ENCODE measurements around the gene DSC2. TPM values are rescaled to one million over a fixed set of nuclear protein-coding genes. Genes with fewer than 3 reads are reported as not detected.

The DSC2 gene
- total RNA-seq, result not detected in 2 replicates
- polyA plus RNA-seq, result under 0.01 TPM in 1 of 2 replicates, not detected in the other
- polyA plus RNA-seq (2011; cell fraction: cytosol; rRNA removed), result not detected in 2 replicates
- polyA plus RNA-seq (2011; cell fraction: nucleus; rRNA removed), result not detected in 2 replicates
- polyA plus RNA-seq (2012), result not detected in 2 replicates
- 0.04 TPM in 1 of 2 replicates, not detected in the other for polyA minus RNA-seq
- polyA minus RNA-seq (2011; cell fraction: cytosol; rRNA and poly(A)+ RNA removed), result not detected
- not detected in 2 replicates for polyA minus RNA-seq (2011; cell fraction: nucleus; rRNA and poly(A)+ RNA removed)
- percentile 2 among the genes with signal in this experiment for Bru-seq, nascent RNA
- BruChase-seq, experiment 1, labeled RNA remaining after a 6-hour chase, result percentile 14 among the genes with signal in this experiment
- percentile 9 among the genes with signal in this experiment for BruChase-seq, experiment 2, labeled RNA remaining after a 2-hour chase
- long read RNA-seq, result 0 reads

DNA sequence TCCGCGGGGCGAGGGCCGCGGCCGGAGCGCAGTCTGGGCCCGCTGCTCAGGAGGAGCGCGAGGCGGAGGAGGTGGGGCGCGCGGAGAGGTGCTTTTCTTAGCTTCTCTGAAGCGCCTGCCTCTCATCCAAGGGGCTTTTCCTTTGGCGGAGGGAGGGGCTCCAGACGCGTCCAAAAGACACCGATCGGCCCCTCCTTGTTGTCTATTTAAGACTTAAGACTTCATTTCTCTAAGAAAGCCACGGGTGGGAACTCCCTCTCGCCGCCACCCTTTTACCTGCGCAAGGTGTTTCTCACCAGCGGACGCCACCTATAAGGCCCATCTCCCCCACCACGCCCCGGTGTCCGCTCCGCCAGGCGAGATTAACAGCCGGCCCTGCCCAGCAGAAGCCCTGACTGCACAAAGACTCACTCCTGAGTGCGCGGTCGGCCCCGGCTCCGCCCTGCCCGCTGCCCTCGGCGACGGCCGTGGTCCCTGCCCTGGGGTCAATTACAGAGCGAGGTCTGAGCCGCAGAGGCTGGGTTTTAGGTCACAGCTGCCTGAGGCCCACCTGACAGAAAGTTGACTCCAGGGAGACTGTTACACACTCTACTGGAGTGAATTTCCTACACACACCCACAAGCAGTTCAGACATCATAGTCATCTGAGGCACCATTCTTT lies at the start of gene DSC2:
DSC2 (minus strand) TSS at position 397 of the 660 bp plus-strand sequence. CDS start 450 bp downstream, outside the sequence.
- H3K27me3 ChIP-seq (ENCODE audit: control insufficient read depth in 2 of 2, insufficient read depth in 2 of 2, low read length in 2 of 2), result peaks cover 9 to 24% of the 10 kb centered on the region in 2 experiments
- H3K9ac ChIP-seq (replicated peaks; ENCODE audit: extremely low read depth, insufficient read depth, low read length), result no peak within 1 kb of the TSS
- H3K27ac ChIP-seq (ENCODE audit: insufficient read depth, low read depth, low read length), result no peak within 1 kb of the TSS
- H3K36me3 ChIP-seq (ENCODE audit: control insufficient read depth in 2 of 2, extremely low read depth in 1 of 2, insufficient read depth in 2 of 2, low read length in 2 of 2), result no peaks in the 10 kb centered on the region
- ChIA-PET POLR2A (no interaction called here), CTCF (no interaction called here)
- peak within 1 kb of the TSS in 1 of 3 experiments; percentile 16 for H3K4me3 ChIP-seq (replicated peaks in 1 of 3; ENCODE audit: insufficient read depth in 1 of 3, low read depth in 1 of 3, low read length in 3 of 3)
- DNase-seq (ENCODE audit: low read depth, low spot score) (no peak), FAIRE-seq (no peak)
- H2AFZ ChIP-seq (ENCODE audit: low read depth, low read length), result no peak within 1 kb of the TSS
- intact Hi-C loops (cut with micrococcal nuclease) (no loop called here), dilution Hi-C loops (cut with MboI; ENCODE audit: extremely low pct_ligation_motif_present, low sequenced_read_pairs) (no loop called here)
- no peaks in the 10 kb centered on the region for H4K20me1 ChIP-seq (replicated peaks; ENCODE audit: control insufficient read depth, extremely low read depth, insufficient read depth, low read length)
- no peaks in the 10 kb centered on the region for H3K4me1 ChIP-seq (ENCODE audit: control insufficient read depth, extremely low read depth, insufficient read depth, low read length)
- H3K9me1 ChIP-seq (replicated peaks; ENCODE audit: control insufficient read depth, extremely low read depth, insufficient read depth, low read length), result no peaks in the 10 kb centered on the region
- H3K9me3 ChIP-seq (replicated peaks; ENCODE audit: control insufficient read depth, insufficient read depth, low read length), result no peaks in the 10 kb centered on the region
- no peak for TF ChIP-seq EZH2 (IDR thresholded peaks at IDR 0.05; ENCODE audit: borderline replicate concordance, low read depth, low read length, severe bottlenecking)
- TF ChIP-seq POLR2AphosphoS5 (IDR thresholded peaks at IDR 0.05; ENCODE audit: insufficient read depth, low read depth, low read length), result no peak
- TF ChIP-seq FOS (IDR thresholded peaks at IDR 0.05; ENCODE audit: borderline replicate concordance, insufficient read depth, low read length), result no peak
- no peaks in the 10 kb centered on the region for H3K79me2 ChIP-seq (ENCODE audit: control insufficient read depth, insufficient read depth, low read length)
- no peak within 1 kb of the TSS for H3K4me2 ChIP-seq (ENCODE audit: insufficient read depth, low read length)
- no TSS peak for BruUV-seq (replicated peaks)

DNA sequence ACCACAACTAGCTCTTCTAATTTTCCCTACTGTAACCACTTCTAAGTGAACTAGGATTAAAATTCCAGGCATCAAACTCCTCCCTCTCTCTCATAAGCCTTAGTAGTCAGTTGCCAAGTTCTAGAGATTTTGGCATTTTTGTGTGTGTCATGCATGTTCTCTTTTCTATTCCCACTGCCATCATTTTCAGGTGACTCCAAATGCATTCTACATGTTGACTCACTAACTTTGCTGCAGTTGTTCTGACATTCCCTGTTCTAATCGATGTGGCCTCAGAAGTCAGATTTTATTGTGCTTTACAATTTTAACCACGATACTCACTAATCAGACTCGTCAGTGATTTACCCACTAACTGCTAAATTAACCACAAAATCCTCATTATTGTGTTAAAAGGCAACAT lies 47.1 kb upstream of the DSC2 start:
- no peak overlapping the region for H3K9ac ChIP-seq (replicated peaks; ENCODE audit: extremely low read depth, insufficient read depth, low read length)
- no peaks in the 10 kb centered on the region for H3K79me2 ChIP-seq (ENCODE audit: control insufficient read depth, insufficient read depth, low read length)
- no peak overlapping the region for H3K4me3 ChIP-seq (replicated peaks in 1 of 3; ENCODE audit: insufficient read depth in 1 of 3, low read depth in 1 of 3, low read length in 3 of 3)
- intact Hi-C loops (cut with micrococcal nuclease), result no loop called here
- ChIA-PET POLR2A (no interaction called here), CTCF (no interaction called here)
- no peaks in the 10 kb centered on the region for H3K9me1 ChIP-seq (replicated peaks; ENCODE audit: control insufficient read depth, extremely low read depth, insufficient read depth, low read length)
- H3K9me3 ChIP-seq (replicated peaks; ENCODE audit: control insufficient read depth, insufficient read depth, low read length), result no peaks in the 10 kb centered on the region
- DNase-seq (ENCODE audit: low read depth, low spot score) (no peak), FAIRE-seq (no peak)
- dilution Hi-C loops (cut with MboI; ENCODE audit: extremely low pct_ligation_motif_present, low sequenced_read_pairs), result no loop called here
- H3K4me1 ChIP-seq (ENCODE audit: control insufficient read depth, extremely low read depth, insufficient read depth, low read length), result no peaks in the 10 kb centered on the region
- H3K27ac ChIP-seq (ENCODE audit: insufficient read depth, low read depth, low read length), result no peak overlapping the region
- H3K4me2 ChIP-seq (ENCODE audit: insufficient read depth, low read length), result no peak overlapping the region
- no peaks in the 10 kb centered on the region for H3K27me3 ChIP-seq (ENCODE audit: control insufficient read depth in 2 of 2, insufficient read depth in 2 of 2, low read length in 2 of 2)
- H3K36me3 ChIP-seq (ENCODE audit: control insufficient read depth in 2 of 2, extremely low read depth in 1 of 2, insufficient read depth in 2 of 2, low read length in 2 of 2), result no peaks in the 10 kb centered on the region
- no peak overlapping the region for H2AFZ ChIP-seq (ENCODE audit: low read depth, low read length)
- BruUV-seq (replicated peaks), result no TSS peak
- H4K20me1 ChIP-seq (replicated peaks; ENCODE audit: control insufficient read depth, extremely low read depth, insufficient read depth, low read length), result no peaks in the 10 kb centered on the region
- TF ChIP-seq MYC (IDR thresholded peaks at IDR 0.05; ENCODE audit: low read depth, low read length), result no peak
- no peak for TF ChIP-seq GATA2 (IDR thresholded peaks at IDR 0.05; ENCODE audit: insufficient read depth, insufficient read length, low read depth, low read length)
- no peak for TF ChIP-seq POLR2A (IDR thresholded peaks at IDR 0.05; ENCODE audit: low read depth, low read length)
- TF ChIP-seq, protein P1, sequence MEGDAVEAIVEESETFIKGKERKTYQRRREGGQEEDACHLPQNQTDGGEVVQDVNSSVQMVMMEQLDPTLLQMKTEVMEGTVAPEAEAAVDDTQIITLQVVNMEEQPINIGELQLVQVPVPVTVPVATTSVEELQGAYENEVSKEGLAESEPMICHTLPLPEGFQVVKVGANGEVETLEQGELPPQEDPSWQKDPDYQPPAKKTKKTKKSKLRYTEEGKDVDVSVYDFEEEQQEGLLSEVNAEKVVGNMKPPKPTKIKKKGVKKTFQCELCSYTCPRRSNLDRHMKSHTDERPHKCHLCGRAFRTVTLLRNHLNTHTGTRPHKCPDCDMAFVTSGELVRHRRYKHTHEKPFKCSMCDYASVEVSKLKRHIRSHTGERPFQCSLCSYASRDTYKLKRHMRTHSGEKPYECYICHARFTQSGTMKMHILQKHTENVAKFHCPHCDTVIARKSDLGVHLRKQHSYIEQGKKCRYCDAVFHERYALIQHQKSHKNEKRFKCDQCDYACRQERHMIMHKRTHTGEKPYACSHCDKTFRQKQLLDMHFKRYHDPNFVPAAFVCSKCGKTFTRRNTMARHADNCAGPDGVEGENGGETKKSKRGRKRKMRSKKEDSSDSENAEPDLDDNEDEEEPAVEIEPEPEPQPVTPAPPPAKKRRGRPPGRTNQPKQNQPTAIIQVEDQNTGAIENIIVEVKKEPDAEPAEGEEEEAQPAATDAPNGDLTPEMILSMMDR (IDR thresholded peaks at IDR 0.05; ENCODE audit: extremely low read depth in 1 of 2, insufficient read depth in 1 of 2, low read depth in 1 of 2, low read length in 2 of 2), result no peak
- no peak for TF ChIP-seq JUN (IDR thresholded peaks at IDR 0.05; ENCODE audit: borderline replicate concordance, insufficient read depth, insufficient read length, low read depth)
- TF ChIP-seq, protein P2, sequence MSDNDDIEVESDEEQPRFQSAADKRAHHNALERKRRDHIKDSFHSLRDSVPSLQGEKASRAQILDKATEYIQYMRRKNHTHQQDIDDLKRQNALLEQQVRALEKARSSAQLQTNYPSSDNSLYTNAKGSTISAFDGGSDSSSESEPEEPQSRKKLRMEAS (IDR thresholded peaks at IDR 0.05; ENCODE audit: insufficient read depth, insufficient read length), result no peak
- no peak for TF ChIP-seq POLR2AphosphoS5 (IDR thresholded peaks at IDR 0.05; ENCODE audit: insufficient read depth, low read depth, low read length)
- no peak for TF ChIP-seq EZH2 (IDR thresholded peaks at IDR 0.05; ENCODE audit: borderline replicate concordance, low read depth, low read length, severe bottlenecking)
- TF ChIP-seq FOS (IDR thresholded peaks at IDR 0.05; ENCODE audit: borderline replicate concordance, insufficient read depth, low read length), result no peak
